Neural progenitor cell (in vitro differentiated cells): ENCODE measurements around the gene PUS1. TPM values are rescaled to one million over a fixed set of nuclear protein-coding genes. Genes with fewer than 3 reads are reported as not detected.
"Not testable (repeated sequence)": the region's sequence is repeated elsewhere in the genome, so short reads cannot be mapped to it uniquely, and the experiment has no call there.

ENCODE experiments used
- DNase-seq: peaks from one replicate; pipeline ENCODE4 v3.0.0-alpha.2; 2016; ENCODE audit warnings: low spot score
- H2AFZ ChIP-seq: fragments of 200-600 bp; sonication (generic); replicated peaks from 2 replicates; pipeline ENCODE4 v1.6.1; 2016; ENCODE audit warnings: antibody characterized with exemption
- H3F3A ChIP-seq: fragments of 200-600 bp; sonication (generic); 2 replicates; pipeline ENCODE4 v1.6.1; 2016; ENCODE audit warnings: antibody characterized with exemption, low read depth
- H3K27ac ChIP-seq: fragments of 200-600 bp; sonication (generic); 2 replicates; pipeline ENCODE4 v1.5.1; 2016; ENCODE audit warnings: mild to moderate bottlenecking
- H3K27me3 ChIP-seq: fragments of 200-600 bp; sonication (generic); 2 replicates; pipeline ENCODE4 v1.6.1; 2016; ENCODE audit warnings: mild to moderate bottlenecking, moderate library complexity
- H3K36me3 ChIP-seq: fragments of 200-600 bp; sonication (generic); 2 replicates; pipeline ENCODE4 v1.5.1; 2016
- H3K4me1 ChIP-seq: fragments of 200-600 bp; sonication (generic); 2 replicates; pipeline ENCODE4 v1.6.1; 2016; ENCODE audit warnings: mixed run types
- H3K4me2 ChIP-seq: fragments of 200-600 bp; sonication (generic); 2 replicates; pipeline ENCODE4 v1.6.1; 2016
- H3K4me3 ChIP-seq: fragments of 200-600 bp; sonication (generic); 2 replicates; pipeline ENCODE4 v1.5.1; 2016
- H3K79me2 ChIP-seq: fragments of 200-600 bp; sonication (generic); 2 replicates; pipeline ENCODE4 v1.6.1; 2016; ENCODE audit warnings: low read depth
- H3K9ac ChIP-seq: fragments of 200-600 bp; sonication (generic); 2 replicates; pipeline ENCODE4 v1.6.1; 2016
- H3K9me3 ChIP-seq: fragments of 200-600 bp; sonication (generic); 2 replicates; pipeline ENCODE4 v1.5.1; 2016; ENCODE audit warnings: low read depth
- H4K20me1 ChIP-seq: fragments of 200-600 bp; sonication (generic); 2 replicates; pipeline ENCODE4 v1.6.1; 2016; ENCODE audit warnings: low read depth
- H3K27ac Mint-ChIP-seq: 3 replicates; pipeline ENCODE4 v1.8.0; 2021; ENCODE audit warnings: mixed read lengths
- H3K27me3 Mint-ChIP-seq: 2 replicates; pipeline ENCODE4 v1.8.0; 2022; ENCODE audit warnings: low read depth, mild to moderate bottlenecking, inconsistent platforms, moderate library complexity, mixed read lengths; ENCODE audit not compliant: insufficient read depth
- H3K36me3 Mint-ChIP-seq: 3 replicates; pipeline ENCODE4 v1.8.0; 2021; ENCODE audit warnings: mixed read lengths
- H3K4me1 Mint-ChIP-seq: 3 replicates; pipeline ENCODE4 v1.8.0; 2021; ENCODE audit warnings: mixed read lengths
- H3K4me3 Mint-ChIP-seq: 3 replicates; pipeline ENCODE4 v1.8.0; 2021; ENCODE audit warnings: mild to moderate bottlenecking, moderate library complexity, mixed read lengths
- H3K9me3 Mint-ChIP-seq: 3 replicates; pipeline ENCODE4 v1.8.0; 2020; ENCODE audit warnings: mixed read lengths
- CTCF ChIP-seq: fragments of 200-600 bp; sonication (generic); IDR thresholded peaks from 2 replicates; pipeline ENCODE4 v1.5.1; 2017; ENCODE audit warnings: antibody characterized with exemption, mild to moderate bottlenecking
- EZH2 ChIP-seq: fragments of 200-600 bp; sonication (generic); IDR thresholded peaks from 2 replicates; pipeline ENCODE4 v1.6.1; 2017; ENCODE audit warnings: antibody characterized with exemption, mild to moderate bottlenecking, moderate library complexity
- EZH2phosphoT487 ChIP-seq: fragments of 200-600 bp; sonication (generic); IDR thresholded peaks from 2 replicates; pipeline ENCODE4 v1.6.1; 2017; ENCODE audit warnings: antibody characterized with exemption
- total RNA-seq: library from RNA; depleted of rRNA; stranded (reverse); fragments of >200 nt; gene quantifications from 2 replicates; pipeline ENCODE4 v1.2.3, GENCODE V29; 2015; ENCODE audit warnings: low replicate concordance

The PUS1 gene
- total RNA-seq, 1 donor from 2014 or later: 15.9 TPM

- peaks cover 79% of the 10 kb centered on the region for H4K20me1 ChIP-seq
- H3K4me3 Mint-ChIP-seq: no peak overlapping the region
- no peak overlapping the region for H3K27ac Mint-ChIP-seq
Measured at GRCh38 chr12:131959116-131959515, 30.0 kb downstream of the PUS1 start.

GRCh38 chr12:131959641-131960589 is 30.8 kb downstream of the PUS1 start:
- no peaks in the 10 kb centered on the region for H3K27me3 Mint-ChIP-seq
- Histone ChIP-seq H3K4me1 (peaks cover 7% of the 10 kb centered on the region), H2AFZ (no peak overlapping the region), H3K36me3 (peaks cover 4% of the 10 kb centered on the region), H4K20me1 (peaks cover 84% of the 10 kb centered on the region), H3K4me3 (no peak overlapping the region), H3K9ac (no peak overlapping the region), H3K9me3 (no peaks in the 10 kb centered on the region), H3K79me2 (peaks cover 89% of the 10 kb centered on the region), H3K4me2 (no peak overlapping the region), H3K27me3 (no peaks in the 10 kb centered on the region), H3K27ac (no peak overlapping the region), H3F3A (no peaks in the 10 kb centered on the region)
- no peak overlapping the region for H3K27ac Mint-ChIP-seq
- H3K36me3 Mint-ChIP-seq: peaks cover 6% of the 10 kb centered on the region
- peaks cover 14% of the 10 kb centered on the region for H3K4me1 Mint-ChIP-seq
- no peak for DNase-seq
- no peak for TF ChIP-seq EZH2
- no peak for TF ChIP-seq CTCF
- TF ChIP-seq EZH2phosphoT487: no peak
- H3K4me3 Mint-ChIP-seq: no peak overlapping the region
- no peaks in the 10 kb centered on the region for H3K9me3 Mint-ChIP-seq

More at GRCh38 chr12:131959116-131959515, 30.0 kb downstream of the PUS1 start:
- TF ChIP-seq EZH2phosphoT487 (no peak), CTCF (no peak), EZH2 (no peak)
- Mint-ChIP-seq H3K36me3 (peaks cover 6% of the 10 kb centered on the region), H3K4me1 (peaks cover 14% of the 10 kb centered on the region), H3K27me3 (no peaks in the 10 kb centered on the region), H3K9me3 (no peaks in the 10 kb centered on the region)
- no peak for DNase-seq
- no peak overlapping the region for H2AFZ ChIP-seq
- H3K36me3 ChIP-seq: peaks cover 4% of the 10 kb centered on the region
- H3F3A ChIP-seq: no peaks in the 10 kb centered on the region
- peaks cover 7% of the 10 kb centered on the region for H3K4me1 ChIP-seq
- H3K27me3 ChIP-seq: no peaks in the 10 kb centered on the region
- no peak overlapping the region for H3K4me2 ChIP-seq
- H3K9ac ChIP-seq: no peak overlapping the region
- H3K9me3 ChIP-seq: no peaks in the 10 kb centered on the region
- H3K79me2 ChIP-seq: peaks cover 89% of the 10 kb centered on the region
- H3K4me3 ChIP-seq: no peak overlapping the region
- no peak overlapping the region for H3K27ac ChIP-seq

- H3K4me2 ChIP-seq, DNase-seq, H3K9ac ChIP-seq, H2AFZ ChIP-seq, H3K36me3 Mint-ChIP-seq, H3K27me3 ChIP-seq, H3F3A ChIP-seq, H3K4me1 ChIP-seq, H3K9me3 Mint-ChIP-seq, H3K36me3 ChIP-seq, H3K4me3 ChIP-seq, H3K9me3 ChIP-seq, H3K27ac Mint-ChIP-seq, H3K27ac ChIP-seq, H3K27me3 Mint-ChIP-seq, H3K4me3 Mint-ChIP-seq: not testable (repeated sequence)
- peaks cover 14% of the 10 kb centered on the region for H3K4me1 Mint-ChIP-seq
- H3K79me2 ChIP-seq: peaks cover 89% of the 10 kb centered on the region
- peaks cover 85% of the 10 kb centered on the region for H4K20me1 ChIP-seq
Measured at GRCh38 chr12:131960590-131961325, 31.7 kb downstream of the PUS1 start.

GRCh38 chr12:131961328-131961727 is 32.3 kb downstream of the PUS1 start:
- not testable (repeated sequence) for DNase-seq, H3K36me3 ChIP-seq, H3K27me3 ChIP-seq, H3K27ac Mint-ChIP-seq, H3F3A ChIP-seq, H3K27ac ChIP-seq, H3K9me3 ChIP-seq, H3K4me3 ChIP-seq, H3K4me2 ChIP-seq, H3K36me3 Mint-ChIP-seq, H3K4me3 Mint-ChIP-seq, H3K9me3 Mint-ChIP-seq, H3K27me3 Mint-ChIP-seq, H3K9ac ChIP-seq, H3K4me1 ChIP-seq, H2AFZ ChIP-seq
- Histone ChIP-seq H4K20me1 (peaks cover 85% of the 10 kb centered on the region), H3K79me2 (peaks cover 89% of the 10 kb centered on the region)
- peaks cover 13% of the 10 kb centered on the region for H3K4me1 Mint-ChIP-seq
